M059J (cell line): ENCODE results near the gene DCAKD. TPM values are rescaled to one million over a fixed set of nuclear protein-coding genes. Genes with fewer than 3 reads are reported as not detected.
A peak's percentile ranks its signal among the peaks of the same experiment; 100 is the strongest.

Experiments
- DNase-seq: peaks from one replicate; pipeline ENCODE4 v3.0.0-alpha.2; 2012; ENCODE audit warnings: low read depth
- total RNA-seq: library from RNA; depleted of rRNA; stranded (reverse); fragments of >200 nt; shearing (Covaris generic); gene quantifications from 2 replicates; pipeline ENCODE4 v1.2.3, GENCODE V29; 2014

Gene DCAKD
- total RNA-seq, 1 experiment from 2014 or later: 22.2 TPM

DNA sequence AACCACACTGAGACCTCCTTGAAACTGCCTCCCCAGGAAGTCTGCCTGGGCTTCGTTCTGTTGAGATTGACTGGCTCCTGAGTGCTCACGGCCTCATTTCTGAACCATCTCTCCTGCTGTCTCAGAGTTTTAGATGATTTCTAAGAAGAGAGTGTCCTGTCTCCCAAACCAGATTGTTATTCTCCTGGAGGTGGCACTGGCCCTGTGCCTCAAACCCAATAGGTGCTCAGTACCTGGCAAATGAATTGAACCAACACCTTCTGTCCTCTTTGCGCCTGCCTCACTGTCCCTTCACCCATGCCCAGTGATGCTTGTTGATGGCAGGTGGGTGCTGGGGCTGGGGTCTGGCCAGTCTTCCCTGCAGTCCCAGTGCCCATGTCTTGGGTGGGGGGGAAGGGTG is 47.0 kb downstream of the DCAKD start:
- DNase-seq: no peak

DNA sequence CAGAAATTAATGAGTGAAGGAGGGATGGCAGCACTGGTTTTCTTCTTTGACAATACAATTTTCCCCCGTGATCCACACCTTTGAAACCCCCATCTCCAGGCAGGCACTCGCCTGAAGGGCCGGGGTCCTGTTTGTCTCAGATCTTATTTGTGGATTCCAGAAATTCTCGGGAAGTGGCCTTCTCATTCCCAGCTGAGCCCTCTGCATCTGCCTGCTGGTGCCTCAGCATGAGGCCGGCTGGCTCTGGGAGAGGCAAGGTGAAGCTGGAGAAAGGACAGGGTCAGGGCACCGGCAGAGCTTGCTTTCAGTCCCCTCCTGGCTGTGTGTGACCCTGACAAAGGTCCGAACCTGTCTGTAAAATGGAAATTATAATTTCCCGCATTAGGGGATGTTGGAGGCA is 47.6 kb downstream of the DCAKD start:
- DNase-seq: no peak

- DNase-seq: no peak
Observed at GRCh38 chr17:45001310-45001709, 50.1 kb downstream of the DCAKD start.

DNA sequence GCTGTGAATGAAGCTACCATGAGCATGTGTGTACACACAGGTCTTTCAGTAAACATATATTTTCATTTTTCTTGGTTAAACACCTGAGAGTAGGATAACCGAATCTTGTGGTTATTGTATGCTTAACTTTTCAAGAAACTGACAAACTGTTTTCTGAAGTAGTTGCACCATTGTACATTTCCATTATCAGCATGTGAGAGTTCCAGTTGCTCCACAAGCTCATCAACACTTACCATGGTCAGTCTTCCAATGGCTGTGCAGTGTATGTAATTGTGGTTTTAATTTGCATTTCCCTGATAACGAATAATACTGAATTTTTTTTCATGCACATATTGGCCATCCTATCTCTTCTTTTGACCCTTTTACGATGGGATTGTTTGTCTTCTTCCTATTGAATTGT is 52.0 kb downstream of the DCAKD start:
- DNase-seq: no peak

DNA sequence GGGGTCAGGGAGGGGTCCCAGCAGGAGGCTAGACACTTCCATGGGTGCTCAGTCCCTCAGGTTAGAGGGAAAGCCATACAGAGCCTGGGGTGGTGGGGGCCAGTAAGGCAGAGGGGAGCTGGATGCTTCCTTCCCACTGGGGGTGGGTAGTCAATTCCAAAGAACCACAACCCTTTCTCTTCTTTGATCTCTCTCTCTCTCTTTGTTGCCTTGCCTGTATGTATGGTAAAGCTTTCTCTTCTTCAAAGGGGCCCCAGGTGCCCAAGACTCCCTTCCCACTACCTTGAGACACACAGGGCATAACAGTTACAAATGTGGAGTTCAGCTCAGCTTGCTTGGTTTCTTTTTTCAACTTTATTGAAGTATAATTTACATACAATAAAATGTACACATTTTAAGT is 52.8 kb downstream of the DCAKD start:
- DNase-seq: no peak

GRCh38 chr17:44997733-44998520 is 53.5 kb downstream of the DCAKD start:
- no peak for DNase-seq

DNA sequence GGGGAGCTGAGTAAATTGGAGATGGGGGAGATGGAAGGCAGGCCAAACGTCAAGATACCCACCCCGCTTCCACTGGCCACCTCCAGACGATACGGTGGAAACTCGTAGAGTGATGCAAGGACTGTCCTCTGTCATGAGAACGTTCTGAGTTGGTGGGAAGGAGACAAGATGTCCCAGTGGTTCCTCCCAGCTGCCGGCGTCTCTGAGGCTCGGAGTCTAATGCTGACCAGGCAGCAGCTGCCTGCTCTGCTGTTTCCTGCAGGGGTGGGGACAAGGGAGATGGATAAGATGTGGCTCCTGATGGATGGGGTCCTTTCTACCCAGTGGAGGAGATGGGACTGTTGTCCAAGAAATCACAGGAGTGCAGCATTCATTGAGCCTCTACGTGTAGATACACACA is 55.1 kb downstream of the DCAKD start:
- no peak for DNase-seq

DNA sequence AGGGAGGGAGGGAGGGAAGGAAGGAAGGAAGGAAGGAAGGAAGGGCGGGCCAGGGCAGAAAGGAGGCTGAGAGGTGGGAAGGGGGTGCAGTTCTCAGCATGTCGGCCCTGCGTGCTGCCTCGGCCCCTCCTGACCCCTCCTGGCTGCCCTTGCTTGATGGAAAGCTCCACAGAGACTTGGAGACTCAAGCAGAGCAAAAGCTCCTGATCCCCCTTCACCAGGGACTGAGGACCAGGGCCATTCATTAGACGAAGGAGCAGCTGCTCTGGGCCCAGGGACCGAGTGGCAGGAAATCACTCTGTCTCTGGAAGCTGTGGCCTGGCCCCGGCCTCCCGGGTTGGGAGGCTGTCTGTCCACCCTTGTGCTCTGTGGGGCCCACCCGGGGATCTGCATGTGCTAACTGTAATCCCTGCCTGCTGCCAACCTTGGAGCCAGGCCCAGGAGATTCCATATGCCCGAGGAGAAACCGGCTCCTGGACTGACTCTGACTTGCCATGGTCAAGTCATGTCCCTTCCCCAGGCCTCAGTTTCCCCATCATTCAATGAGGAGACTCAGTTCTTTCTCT is 55.9 kb downstream of the DCAKD start:
- DNase-seq: no peak

- DNase-seq: no peak
Observed at GRCh38 chr17:44992242-44992939, 59.0 kb downstream of the DCAKD start.

- peak; percentile 23 for DNase-seq
Observed at GRCh38 chr17:44990994-44991393, 60.4 kb downstream of the DCAKD start.

GRCh38 chr17:44989552-44990138 is 61.8 kb downstream of the DCAKD start:
- DNase-seq: no peak

DNA sequence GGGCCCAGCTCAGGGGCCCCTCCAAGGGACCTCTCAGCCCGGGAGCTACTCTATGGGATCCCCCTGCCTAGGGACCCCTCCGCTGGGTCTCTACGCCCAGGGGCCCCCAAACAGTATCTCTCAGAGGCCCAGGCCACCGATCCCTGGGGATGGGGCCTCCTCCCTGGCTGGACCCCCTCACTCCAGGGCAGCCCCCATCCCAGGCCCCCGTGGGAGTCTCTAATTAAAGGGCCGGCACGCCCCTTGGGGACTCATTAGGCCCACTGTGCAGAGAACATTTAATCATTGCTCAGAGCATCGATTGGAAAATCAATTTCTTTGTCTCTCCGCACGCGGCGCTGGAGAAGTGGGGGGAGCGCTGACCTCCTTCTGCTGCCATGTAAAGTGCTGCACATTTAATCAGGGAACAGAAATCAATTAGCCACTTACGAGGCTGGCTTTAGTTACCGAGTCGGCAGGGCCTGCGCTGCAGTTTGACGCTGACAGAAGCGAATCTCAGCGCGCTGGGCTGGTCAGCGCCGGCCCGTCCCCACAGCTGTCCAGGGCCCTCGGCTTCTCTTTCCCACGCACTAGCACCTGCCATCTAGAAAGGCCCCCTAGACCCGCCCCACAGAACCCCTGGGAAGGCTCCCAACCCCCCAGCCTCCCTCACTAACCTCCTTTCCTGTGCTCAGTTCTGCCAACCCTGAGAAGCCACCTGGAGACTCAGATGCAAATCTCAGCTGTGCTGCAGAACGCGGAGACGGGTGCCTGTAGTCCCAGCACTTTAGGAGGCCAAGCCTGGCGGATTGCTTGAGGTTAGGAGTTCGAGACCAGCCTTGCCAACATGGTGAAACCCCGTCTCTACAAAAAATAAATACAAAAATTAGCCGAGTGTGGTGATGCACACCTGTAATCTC is 63.1 kb downstream of the DCAKD start:
- no peak for DNase-seq

DNA sequence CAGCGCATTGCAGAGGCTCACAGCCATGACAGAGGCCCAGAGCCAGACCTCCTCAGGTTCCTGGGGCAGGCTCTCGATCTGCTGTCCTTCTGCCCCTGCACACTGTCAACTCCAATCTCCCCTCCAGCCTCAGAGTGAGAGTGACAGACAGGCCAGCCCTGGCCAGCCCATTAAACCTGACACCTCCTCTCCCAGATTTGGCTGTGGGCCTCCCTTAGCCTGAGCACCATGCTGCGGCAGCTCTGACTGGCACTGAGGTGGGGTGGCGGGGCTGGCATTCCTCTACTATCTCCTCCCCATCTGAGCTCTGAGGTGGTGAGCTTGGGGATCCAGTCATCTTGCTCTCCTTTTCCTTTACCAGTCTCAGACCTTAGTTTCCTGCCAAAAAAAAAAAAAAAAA is 67.9 kb downstream of the DCAKD start:
- peak; percentile 56 for DNase-seq

- DNase-seq: no peak
Observed at GRCh38 chr17:44982113-44982702, 69.2 kb downstream of the DCAKD start.

- peak; percentile 89 for DNase-seq
Observed at GRCh38 chr17:44981221-44981968, 70.0 kb downstream of the DCAKD start.

GRCh38 chr17:44979426-44979995 is 71.9 kb downstream of the DCAKD start:
- no peak for DNase-seq

GRCh38 chr17:44978807-44979206 is 72.6 kb downstream of the DCAKD start:
- DNase-seq: no peak

DNA sequence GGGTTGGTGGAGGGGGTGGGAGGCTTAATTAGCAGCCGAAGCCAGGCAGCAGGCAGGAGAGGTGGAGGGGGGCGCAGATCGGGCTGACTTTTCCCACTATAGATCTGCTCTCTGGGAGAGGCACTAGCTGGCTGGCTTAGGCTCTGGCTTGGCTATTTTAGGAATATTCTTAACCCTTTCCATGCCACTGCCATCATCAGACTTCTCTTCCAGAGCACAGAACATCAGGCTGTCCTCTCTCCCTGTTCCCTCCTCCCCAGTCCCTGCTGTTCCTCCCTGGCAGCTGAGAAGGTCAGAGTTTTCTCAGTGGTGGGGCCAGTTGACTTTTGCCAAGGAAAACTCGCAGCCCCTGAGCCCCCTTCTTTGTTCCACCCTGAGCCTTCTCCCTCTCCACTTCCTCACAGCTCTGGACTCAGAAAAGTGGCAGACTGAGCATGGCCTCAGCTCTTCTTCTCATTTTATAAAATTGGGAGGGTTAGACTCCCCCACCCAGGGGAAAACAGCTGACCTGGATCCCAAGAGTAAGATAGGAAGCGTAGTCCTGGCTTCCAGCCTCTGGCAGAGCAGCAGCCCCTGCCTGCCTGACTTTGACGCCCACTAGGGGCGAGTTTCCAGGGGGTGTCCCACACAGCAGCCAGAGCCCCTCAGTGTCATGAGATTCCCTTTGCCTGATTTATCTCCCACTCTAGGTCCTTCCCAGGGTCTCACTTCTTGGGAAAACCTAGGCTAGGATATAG is 73.5 kb downstream of the DCAKD start:
- no peak for DNase-seq

DNA sequence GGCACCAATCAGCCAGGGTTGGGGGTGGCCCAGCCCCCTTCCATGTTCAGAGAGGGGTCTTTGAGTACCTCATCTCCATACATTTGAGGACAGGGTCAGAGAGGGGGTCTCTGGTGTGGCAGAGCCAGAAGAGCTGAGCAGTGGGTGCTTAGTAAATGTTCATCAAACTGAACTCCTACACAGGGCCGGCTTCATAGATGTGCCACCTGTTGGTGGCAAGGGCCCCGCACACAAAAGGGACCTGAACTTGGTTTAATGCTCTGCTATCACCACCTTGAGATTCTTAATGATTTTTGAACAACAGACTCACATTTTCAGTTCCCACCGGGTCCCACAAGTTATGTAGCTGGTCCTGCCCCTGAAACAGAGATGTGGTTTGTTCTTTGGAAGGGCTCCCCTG is 74.4 kb downstream of the DCAKD start:
- no peak for DNase-seq
